TTC549 (cell line): ENCODE data around the gene HEXB.

Experiments used
- FAIRE-seq: peaks from 2 replicates; lab custom pipeline; 2012; peaks lifted over from hg19 to GRCh38; lab: Jason Lieb, UNC

Gene HEXB

DNA sequence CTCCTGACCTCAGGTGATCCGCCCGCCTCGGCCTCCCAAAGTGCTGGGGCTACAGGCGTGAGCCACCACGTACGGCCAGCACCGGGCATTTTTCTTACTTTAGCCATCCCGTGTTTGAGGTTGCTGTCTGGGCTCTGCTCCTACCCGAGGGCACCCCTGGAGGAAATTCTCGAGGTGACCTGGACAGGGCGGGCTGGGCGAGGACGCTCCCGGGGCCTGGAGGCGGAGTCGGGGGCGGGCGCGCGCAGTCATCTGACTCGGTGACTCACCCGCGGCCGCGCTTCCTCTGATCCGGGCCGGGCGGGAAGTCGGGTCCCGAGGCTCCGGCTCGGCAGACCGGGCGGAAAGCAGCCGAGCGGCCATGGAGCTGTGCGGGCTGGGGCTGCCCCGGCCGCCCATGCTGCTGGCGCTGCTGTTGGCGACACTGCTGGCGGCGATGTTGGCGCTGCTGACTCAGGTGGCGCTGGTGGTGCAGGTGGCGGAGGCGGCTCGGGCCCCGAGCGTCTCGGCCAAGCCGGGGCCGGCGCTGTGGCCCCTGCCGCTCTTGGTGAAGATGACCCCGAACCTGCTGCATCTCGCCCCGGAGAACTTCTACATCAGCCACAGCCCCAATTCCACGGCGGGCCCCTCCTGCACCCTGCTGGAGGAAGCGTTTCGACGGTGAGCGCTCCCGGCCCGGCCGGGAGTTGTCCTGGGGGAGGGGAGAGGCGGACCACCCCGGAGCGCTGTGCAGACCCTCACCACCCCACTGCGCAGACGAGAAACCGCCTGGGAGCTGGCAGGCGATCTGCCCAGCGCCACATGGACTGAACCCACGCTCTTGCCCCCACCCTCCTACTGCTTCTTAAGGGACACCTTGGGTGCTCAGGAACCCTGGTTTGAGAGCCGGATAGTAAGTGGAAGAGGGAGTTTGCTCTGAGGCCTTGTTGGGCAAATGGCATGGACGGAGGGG, at the start of gene HEXB:
Gene HEXB, plus strand, starts transcription at position 334 of the 952 bp plus-strand sequence. Its CDS starts 28 bp downstream, at position 362.
- no peak for FAIRE-seq

DNA sequence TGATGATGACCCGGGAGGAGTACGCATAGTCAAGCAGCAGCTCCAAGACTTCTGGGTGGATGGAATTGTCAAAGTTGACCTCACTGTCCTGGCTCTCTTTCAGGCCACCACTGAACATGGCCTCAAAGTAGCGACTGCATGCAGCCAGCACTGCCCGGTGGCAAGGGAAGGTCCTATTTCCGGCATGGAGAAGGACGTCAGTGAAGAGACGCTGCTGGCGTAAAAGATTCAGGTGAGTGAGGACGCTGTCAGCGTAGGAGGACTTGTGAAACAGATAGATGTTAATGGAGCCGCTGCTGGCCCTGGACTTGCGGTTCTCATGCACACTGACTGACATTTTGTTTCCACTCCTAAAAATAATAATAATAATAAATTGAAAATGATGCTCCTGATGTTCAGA, 48.9 kb upstream of the HEXB start:
- no peak for FAIRE-seq

DNA sequence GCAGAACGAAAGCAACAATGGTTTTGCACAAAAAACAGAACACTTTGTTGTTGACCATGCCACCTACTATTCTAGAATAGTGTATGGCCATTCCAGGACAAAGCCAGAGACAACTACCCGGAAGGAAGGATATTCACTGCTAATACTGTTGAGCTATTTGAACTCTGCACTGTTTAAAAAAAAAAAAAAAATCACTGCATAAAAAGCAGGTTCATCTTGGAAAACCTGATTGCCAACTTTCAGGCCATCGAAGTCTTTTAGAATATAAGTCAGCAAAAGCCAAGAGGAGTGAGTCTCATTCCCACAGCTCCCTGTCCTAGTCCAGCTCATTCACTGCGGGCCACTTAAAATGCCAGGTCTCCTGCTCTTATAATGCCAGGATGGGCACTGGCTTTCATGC, 48.5 kb upstream of the HEXB start:
- FAIRE-seq = no peak

DNA sequence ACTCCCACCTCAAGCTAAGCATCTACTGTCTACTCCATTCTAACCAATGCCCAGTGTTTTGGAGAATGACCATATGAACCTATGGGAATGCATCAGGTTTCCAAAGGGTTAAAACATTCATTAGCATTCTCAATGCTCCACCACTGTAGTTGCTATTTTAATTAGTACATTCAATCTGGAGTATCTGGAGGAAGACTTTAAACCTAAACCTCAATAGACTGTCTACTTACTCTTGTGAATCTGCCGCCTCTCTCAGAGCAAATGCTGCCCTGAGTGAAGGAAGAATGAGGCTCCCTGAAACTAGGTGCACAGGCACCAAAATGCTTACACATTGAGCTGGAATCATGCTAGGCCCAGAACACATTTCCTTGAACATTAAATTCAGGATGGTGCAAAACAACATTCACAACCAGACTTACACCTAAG, 46.5 kb upstream of the HEXB start:
- no peak for FAIRE-seq

DNA sequence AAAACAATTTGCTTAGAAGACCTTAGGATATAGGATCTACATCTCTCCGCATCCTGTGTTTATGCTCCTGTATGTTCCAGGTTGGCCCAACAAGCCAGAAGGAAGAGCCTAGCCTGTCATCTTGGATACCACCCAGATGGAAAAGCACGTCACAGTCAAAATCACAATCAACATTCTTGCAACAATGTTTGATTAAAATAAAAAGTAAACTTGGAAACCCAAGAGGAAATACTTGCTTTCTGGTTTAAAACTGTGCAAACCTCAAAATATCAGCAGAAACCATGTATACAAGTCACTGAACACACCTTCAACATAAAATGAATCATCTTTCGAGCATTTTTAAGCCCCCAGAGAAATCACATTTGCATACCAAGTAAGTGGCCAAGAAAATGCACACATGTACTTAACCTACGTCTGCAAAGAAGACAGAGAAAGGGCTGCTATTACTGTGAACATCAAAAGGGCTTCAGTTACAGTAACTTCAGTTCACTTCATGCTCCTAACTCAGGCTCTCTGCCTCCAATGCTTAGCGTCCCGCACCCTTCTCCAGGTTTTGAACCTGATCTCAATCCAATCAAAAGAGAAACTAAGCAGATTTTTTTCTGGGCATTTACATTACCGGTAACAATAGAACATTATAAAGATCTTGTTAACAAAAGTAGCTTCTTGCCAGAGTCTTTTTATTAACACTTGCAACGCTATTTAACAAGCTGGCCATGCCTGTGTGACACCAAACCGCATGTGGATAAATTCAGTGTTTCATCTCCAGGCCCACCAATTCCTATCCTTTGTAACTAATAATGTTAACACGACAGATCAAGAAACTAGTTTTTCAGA, 45.8 kb upstream of the HEXB start:
- no peak for FAIRE-seq

DNA sequence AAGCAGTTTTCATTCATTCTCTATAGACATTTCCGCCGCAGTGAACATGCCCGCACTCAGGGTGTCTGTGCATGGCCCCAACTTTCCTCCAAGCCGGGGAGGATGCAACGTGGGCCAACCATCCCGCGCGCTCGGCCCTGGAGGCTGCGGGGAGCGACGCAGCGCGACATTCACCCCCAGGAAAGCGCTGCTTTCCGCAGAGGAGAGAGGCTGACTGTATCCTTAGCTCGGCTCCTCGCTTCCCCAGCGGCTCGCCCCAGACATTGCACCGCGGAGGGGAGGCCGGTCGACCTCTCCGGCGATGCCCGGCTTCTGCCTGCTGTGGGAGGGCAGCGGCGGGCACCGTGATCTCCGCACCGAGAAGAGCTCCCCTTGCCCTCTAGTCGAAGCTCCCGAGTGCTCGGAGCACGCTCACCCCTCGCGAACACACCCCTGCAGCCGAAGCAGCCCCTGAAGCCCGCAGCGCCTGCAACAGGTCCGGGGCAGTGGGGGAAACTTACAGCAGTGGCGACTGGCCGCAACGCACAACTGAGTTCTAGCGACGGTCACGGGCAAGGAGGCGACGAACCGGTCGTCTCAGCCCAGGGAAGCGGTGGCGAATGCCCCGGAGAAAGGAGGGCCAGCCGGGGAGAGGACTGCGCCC, 45.1 kb upstream of the HEXB start:
- FAIRE-seq = no peak

DNA sequence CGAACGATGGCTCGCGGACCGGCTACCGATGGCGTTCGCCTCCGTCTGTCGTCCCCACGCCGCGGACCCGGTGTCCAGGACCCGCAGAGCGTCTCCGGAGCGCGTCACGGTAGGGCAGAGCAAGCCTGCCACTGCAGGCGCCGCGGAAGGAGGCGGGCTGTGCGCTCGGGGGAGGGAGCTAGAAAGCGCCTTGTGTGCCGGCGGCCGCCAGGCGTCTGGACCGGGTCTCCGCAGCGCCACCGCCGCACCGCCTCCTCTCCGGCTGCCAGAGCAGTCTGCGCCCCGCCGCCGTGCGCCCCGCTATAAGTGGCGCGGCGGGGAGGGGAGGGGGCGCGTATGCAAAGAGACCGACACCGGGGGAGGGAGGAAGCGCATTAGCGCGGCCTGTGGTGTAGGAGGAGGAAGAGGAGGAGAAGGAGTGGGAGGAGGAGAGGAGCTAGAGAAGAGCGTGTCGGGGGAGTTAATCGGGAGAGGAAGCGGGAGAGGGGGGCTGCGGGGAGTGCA, 44.5 kb upstream of the HEXB start, which contains the start of gene ENC1:
Gene ENC1, minus strand, starts transcription at position 279 of the 504 bp plus-strand sequence. CDS start 4,243 bp downstream, outside the sequence.
- FAIRE-seq = no peak

DNA sequence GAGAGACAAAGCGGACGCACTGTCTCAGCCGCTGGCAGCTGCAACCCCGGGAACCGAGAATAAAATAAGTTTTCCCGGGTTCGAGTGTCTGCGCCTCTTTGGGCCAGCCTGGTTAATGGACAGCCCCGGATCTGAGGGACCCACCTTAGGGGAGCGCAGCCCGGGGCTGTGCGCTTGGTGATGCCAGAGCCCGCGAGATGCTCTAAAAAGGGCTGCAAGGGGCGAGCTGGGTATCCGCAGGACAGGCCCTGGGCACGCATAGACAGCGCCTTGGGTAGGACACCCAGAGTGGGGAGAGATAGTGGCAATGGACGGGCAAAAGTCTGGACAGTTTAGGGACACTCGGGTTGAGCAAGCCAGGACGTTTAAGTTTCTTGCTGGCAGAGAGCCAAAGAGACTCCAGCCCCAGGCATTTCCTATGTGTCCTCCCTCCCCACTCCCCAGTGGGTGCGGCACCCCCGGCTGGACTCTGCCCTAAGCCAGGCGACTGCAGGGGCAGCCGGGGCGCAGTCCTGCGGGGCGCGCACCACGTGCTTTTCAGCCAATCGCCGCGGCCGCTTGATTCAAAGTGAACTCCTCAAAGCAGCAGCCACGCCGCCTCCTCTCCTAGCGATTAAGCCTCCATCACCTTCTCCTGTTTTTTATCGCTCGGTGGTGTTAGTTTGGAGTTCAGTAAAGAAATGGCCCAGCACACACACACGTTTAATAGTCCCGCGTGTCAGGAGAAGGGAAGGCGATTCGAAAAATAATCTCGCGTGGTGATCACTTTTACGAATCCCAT, 43.9 kb upstream of the HEXB start:
- FAIRE-seq = no peak

DNA sequence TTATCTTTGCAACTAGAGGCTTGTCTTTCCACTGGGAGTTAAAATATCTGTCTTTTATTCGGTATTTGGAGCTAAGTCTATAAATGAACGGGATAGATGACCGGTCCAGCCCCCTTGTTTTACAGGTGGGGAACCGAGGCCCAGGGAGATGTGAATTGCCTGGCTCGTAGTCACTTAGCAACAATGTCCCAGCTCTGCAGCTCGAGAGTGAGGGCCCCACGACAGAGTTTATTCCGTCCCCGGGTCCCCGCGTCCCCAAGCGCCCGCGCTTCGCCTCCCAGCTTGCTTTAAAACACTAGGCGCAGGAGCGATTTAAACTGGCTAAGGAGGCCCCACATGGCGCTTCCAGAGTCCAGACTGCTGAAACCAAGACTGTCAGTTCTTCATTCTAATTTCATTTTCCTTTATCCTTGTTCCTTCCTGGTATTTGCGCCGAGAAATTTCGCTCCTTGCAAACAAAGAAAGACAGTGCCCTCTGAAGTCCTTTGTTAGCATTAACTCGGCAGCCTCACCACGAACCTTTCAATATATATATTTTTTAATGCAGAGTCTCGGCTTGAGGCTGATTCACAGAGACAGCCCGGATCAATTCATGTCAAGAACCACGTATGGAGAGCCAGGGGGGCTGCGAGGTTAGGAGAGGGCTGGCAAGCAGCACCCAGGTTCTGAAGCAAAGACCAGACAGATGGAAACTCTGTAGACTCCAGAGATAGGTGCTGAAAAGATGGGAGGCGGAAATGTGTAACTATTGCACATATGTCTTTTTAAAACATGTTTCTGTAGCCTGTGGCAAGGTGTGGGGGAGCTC, 43.1 kb upstream of the HEXB start:
- no peak for FAIRE-seq

DNA sequence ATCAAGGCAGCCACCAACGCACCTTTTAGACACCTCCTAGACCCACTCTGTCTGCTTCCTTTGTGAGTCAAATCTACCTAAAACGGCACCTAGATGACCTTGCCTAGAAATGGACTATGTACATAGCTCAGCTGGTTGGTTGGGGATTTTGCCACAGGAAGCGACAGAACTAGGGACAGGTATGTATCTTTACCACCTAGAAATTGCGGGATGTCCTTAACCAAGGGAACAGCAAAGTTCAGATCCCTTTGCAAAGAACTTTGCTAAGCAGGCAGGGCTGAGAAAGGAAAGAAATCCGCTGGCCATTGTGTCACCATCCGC, 42.5 kb upstream of the HEXB start:
- no peak for FAIRE-seq

DNA sequence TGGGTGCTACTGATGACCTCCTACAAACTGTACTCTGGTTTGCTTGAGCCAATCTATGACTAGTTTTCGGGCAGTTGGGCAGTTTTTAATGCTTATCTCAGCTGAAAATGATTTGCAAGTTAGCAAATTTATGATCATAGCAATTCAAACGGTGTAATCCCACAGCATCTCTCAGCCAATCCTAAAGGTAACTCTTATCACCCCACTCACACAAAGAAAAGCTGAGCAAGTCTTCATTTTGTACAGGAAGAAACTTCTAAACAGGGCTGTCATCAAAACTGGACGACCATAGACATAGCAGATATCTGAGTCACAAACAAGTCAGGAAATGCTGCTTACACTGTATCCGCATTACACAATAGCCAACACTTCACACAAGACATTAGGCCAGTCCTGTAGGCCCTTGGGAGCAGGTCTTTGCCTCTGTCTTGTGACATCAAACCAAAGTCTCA, 41.9 kb upstream of the HEXB start:
- no peak for FAIRE-seq

DNA sequence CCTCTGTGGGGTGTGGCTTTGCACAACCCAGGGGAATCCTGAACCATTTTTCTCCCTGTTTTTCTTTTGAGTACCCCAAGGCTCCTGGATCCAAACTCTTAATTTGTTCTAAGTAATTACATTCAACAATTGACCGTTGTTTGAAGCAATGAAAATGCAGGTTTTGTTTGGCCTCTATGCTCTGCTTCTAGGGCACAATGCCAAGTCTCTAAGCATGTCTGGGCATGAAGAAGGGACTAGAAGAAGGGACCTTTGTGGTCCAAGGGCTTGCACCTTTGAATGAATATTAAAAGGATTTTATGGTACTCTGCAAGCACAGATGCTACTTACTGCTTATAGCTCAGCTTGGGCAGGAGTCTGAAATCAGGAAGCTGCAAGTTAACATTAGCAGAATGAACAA, 37.9 kb upstream of the HEXB start:
- no peak for FAIRE-seq

DNA sequence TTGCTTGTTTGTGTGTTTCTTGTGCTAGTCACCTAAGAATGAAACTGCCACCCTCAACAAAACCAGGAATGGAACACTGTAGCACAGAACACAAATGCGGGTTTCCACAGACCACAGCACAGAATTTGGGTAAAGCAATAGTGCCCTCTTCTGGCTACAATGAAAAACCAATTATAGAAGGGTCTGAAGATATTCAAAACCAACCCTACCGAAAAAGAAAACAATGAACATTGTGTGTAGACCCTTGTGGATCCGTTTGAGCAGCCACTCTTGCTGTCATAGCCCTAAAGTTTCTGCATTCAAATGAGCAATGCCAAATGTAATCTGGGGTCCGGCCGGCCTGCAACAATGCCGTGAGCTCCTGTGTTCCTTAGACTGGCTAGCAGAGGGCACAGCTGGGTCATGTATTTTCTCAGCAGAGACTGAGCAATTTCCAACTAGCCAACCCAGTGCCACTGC, 36.2 kb upstream of the HEXB start:
- FAIRE-seq = peak; percentile 90

DNA sequence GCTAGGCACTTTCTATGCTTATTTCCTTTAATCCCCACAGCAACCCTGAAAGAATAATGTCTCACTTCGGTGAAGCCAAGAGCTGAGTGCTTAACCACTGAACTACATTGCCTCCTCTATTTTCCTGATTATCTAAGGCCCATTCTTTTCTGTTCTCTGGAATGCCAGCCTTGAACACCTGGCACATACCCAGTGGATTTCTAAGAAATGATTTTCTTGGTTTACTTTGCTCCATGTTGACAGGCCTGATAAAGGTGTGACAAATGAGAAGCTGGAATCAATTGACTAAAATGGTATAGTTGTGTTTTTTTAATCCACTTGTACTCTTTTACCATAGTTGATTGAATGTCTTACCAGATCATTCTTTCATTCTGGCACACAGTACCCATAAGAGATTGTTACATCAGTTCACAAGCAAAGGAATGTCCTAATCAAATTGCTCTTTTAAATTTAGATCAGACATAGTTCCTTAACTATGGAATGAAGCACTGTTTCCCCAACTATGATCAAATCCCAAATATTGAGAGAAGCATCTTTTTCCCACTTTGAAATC, 35.5 kb upstream of the HEXB start:
- FAIRE-seq = no peak

DNA sequence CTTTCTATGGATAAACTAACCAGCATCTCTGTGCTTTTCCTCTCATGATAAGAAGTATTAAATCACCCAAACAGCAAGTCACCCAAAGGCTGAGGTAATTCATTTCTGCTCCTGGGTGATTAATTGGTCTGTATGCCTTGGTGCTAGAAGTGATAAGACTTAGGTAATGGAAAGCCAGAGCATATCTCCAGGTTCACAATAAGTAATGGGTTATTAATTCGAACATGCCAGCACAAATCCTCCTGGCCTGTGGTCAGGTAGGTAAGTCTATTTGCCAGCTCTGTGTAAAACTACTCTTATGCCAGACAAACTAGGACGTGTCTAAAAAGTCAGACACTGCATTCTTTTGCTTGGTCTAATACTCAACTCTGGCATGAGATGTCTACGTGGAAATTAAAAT, 33.3 kb upstream of the HEXB start:
- no peak for FAIRE-seq

DNA sequence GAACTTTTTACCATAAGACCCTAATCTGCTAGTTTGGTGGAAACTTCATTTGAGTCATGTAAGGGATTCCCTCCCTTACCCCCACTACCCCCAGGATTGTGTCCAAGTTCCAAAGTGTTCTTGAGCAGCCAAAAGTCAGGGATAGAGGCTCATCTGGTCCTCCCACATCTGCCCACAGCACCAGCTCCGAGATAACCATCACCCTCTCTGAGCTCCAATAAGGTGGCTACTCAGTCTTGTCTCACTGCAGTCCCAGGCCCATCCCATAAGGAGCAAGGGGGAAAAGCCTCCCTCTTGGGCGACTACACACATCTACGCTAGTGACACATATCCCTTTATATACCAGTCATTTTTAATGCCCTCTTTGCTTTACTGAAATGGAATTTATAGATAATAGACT, 32.5 kb upstream of the HEXB start:
- no peak for FAIRE-seq

DNA sequence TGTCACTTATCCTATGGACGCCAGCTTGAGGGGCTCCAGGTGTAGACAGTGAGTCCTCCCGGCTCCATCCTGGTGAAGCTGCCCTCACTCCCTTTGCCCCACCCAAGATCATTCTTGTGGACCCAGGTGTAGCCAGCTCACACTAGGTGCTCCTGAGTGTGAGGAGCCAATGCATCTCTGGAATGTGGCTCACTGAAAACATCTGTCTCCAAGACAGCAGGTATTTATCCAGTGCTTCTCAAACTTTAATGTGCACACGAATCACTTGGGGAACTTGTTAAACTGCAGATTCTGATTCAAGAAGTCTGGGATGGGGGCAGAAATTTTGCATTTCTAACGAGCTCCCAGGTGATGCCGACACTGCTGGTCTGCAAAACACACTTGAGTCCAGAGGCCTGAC, 31.0 kb upstream of the HEXB start:
- no peak for FAIRE-seq

DNA sequence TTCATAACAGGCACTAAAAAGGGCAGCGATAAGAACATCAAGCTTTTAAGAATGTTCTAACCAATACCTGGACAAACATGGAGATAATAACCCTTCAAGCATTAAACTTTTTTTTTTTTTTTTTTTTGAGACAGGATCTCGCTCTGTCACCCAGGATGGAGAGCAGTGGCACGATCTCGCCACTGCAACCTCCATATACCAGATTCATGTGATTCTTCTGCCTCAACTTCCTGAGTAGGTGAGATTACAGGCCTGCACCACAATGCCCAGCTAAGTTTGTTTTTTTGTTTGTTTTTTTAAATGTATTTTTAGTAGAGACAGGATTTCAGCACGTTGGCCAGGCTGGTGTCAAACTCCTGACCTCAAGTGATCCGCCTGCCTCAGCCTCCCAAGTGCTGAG, 29.8 kb upstream of the HEXB start:
- no peak for FAIRE-seq

DNA sequence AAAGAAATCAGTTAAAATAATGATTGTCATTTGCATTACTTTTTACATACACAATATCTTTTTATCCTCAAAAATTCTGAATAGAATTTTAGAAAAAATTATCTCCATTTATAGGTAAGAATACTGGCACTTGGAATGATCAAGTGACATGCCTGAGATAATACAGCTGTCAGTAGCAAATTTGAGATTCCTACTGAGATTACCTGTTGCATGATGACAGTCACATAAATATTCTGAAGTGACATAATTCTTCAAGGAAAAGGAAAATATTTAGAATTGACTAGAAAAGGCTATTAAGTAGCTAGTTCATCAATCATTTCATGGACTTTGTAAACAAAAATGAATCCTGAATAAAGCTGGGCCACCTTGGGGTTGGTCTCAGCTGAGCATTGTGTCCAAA, 29.3 kb upstream of the HEXB start:
- FAIRE-seq = no peak

DNA sequence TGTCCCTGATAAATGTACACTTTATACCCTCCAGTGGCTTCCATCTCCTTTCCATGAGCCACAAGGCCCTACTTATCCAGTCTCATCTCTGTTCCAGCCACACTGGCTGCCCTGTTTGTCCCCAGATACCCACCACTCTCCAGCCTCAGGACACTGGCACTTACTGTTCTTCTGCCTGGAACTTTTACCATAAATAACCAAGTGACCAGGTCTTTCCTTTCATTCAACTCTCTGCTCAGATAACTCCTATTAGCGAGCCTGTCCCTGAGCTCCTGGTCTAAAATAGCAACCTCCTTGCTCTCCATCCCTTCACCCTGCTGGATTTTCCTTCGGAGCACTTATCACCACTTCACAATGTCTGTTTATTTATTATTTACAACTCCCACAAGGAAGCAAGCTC, 27.9 kb upstream of the HEXB start:
- FAIRE-seq = no peak
